Measurements from ENCODE around the gene ARHGAP10.

Gene ARHGAP10

DNA sequence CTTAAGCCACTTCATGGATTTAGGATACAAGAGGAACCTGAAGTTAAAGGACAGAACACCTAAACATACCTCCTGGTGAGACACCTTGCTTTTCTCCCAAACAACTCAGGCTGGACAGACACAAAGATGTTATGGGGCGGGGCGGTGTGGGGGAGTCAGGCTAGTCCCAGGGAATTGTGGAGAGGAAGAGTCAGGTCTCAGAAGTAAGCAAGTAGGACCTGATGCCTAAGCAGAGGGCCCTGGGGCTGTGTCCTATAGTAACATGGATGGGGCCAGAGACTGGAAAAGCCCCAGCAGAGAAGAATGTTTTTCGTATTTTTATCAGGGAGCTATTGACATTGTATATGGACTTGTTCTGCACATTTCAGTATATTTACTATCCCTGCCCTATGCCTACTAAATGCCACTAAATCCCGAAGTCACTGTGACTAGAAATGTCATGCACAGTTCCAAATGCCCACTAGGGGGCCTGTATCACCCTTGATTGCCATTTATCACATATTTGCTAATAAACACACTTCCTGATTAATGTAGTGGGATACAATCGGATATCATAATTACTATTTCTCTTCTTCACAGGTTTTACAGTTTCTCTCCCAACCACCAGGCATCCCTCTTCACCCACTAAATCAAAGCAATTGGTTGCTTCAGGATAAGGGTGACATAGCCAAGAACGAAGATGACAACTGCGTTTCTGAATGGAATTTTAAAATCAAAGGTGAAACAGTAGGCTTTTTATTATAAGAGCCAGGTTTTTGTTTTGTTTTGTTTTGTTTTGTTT, 23.8 kb upstream of the ARHGAP10 start:
- Histone ChIP-seq H3K9me3 (no peaks in the 10 kb centered on the region), H3K36me3 (no peaks in the 10 kb centered on the region), H3K4me3 (no peak overlapping the region), H3K27ac (no peak overlapping the region), H3K4me1 (peaks cover 0 to 8% (median 0%) of the 10 kb centered on the region in 4 donors), H3K27me3 (no peaks in the 10 kb centered on the region)
- TF ChIP-seq, protein P1, sequence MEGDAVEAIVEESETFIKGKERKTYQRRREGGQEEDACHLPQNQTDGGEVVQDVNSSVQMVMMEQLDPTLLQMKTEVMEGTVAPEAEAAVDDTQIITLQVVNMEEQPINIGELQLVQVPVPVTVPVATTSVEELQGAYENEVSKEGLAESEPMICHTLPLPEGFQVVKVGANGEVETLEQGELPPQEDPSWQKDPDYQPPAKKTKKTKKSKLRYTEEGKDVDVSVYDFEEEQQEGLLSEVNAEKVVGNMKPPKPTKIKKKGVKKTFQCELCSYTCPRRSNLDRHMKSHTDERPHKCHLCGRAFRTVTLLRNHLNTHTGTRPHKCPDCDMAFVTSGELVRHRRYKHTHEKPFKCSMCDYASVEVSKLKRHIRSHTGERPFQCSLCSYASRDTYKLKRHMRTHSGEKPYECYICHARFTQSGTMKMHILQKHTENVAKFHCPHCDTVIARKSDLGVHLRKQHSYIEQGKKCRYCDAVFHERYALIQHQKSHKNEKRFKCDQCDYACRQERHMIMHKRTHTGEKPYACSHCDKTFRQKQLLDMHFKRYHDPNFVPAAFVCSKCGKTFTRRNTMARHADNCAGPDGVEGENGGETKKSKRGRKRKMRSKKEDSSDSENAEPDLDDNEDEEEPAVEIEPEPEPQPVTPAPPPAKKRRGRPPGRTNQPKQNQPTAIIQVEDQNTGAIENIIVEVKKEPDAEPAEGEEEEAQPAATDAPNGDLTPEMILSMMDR (IDR thresholded peaks at IDR 0.05) = peak; percentile 84 to 91
- DNase-seq = peak in 1 of 2 donors; percentile 66
- intact Hi-C loops (cut with DNase I; ENCODE audit: low total_unique reads) = loop anchor here (2.0 kb wide), 1 partner anchor 159 kb away; no protein-coding TSS in a partner anchor

DNA sequence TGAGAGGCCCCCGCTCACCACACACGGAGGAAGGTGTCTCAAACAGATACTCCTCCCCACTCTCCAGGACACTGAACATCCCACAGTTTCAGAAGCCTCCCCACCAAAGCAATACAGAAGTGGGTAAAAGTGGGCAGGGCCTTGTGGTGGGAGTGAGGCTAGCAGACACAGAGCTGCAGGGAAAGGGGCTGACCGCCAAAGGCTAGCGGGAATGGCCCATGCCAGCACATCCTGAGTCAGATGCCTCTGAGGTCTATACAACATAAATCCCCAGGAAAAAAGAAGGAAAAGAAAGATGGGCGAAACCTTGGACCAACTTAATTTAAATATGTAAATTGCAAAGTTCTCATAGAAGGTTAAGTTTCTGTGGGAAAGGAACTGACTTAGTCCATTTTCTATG, 21.9 kb upstream of the ARHGAP10 start:
- Histone ChIP-seq H3K36me3 (no peaks in the 10 kb centered on the region), H3K27me3 (no peaks in the 10 kb centered on the region), H3K27ac (no peak overlapping the region), H3K4me3 (no peak overlapping the region), H3K9me3 (no peaks in the 10 kb centered on the region), H3K4me1 (peaks cover 0 to 22% (median 7%) of the 10 kb centered on the region in 4 donors)
- intact Hi-C loops (cut with DNase I; ENCODE audit: low total_unique reads) = loop anchor here (2.0 kb wide), 1 partner anchor 157 kb away; no protein-coding TSS in a partner anchor
- DNase-seq = no peak
- TF ChIP-seq, protein P1 (IDR thresholded peaks at IDR 0.05) = no peak

DNA sequence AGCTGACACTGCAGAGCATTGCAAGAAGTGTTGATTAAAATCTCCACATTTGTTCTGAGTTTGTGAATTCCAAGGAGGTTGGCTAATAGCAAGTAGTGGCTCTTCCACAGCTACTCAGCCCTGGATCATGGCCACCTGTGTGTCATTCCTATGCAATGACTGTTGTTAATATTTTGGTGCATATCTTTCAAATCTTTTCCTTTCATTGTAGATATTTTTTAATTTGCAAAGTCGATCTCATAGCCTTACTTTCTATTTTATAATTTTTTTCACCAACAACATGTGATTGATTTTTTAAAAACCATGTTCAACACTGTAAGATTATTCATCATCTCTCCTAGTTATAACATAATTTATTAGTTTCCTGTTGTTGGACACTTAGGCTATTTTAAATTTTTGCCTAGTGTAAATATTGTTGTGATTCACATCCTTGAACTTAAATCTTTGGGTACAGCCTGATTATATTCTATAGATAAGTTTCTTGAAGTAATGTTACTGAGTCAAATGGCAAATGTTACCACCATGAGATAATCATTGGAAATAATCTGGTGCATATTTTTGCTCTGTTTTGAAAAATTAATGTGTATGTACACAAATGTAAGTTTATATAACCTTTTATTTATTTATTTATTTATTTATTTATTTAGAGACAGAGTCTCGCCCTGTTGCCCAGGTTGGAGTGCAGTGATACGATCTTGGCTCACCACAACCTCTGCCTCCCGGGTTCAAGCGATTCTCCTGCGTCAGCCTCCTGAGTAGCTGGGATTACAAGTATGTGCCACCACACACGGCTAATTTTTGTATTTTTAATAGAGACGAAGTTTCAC, 17.1 kb upstream of the ARHGAP10 start:
- no peaks in the 10 kb centered on the region for H3K36me3 ChIP-seq
- TF ChIP-seq, protein P1 (IDR thresholded peaks at IDR 0.05) = no peak
- no peak overlapping the region for H3K4me3 ChIP-seq
- no peaks in the 10 kb centered on the region for H3K9me3 ChIP-seq
- H3K27ac ChIP-seq = no peak overlapping the region
- no peaks in the 10 kb centered on the region for H3K27me3 ChIP-seq
- intact Hi-C loops (cut with DNase I; ENCODE audit: low total_unique reads) = no loop called here
- DNase-seq = peak; percentile 70 to 76
- H3K4me1 ChIP-seq = peaks cover 0 to 17% (median 7%) of the 10 kb centered on the region in 4 donors

DNA sequence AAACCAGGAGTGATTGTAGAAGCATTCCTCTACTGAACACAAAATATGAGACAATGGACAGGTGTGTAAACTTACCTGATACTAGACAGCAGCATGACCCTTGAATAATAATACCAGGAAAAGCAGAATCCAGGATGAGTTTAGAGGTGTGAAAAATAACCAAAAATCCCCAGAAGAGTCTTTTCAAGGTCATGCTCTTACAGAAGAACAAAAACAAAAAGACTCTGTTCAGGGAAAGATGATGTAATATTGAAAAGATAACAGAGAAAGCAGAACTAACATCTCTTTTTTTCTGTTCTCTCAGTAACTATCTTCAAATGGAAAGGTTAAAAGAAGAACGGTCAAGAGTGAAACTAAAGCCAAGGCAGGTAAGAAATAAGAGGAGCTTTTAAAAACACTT, 14.0 kb upstream of the ARHGAP10 start:
- no peak for DNase-seq
- intact Hi-C loops (cut with DNase I; ENCODE audit: low total_unique reads) = no loop called here
- no peaks in the 10 kb centered on the region for H3K27me3 ChIP-seq
- H3K9me3 ChIP-seq = no peaks in the 10 kb centered on the region
- TF ChIP-seq, protein P1 (IDR thresholded peaks at IDR 0.05) = no peak
- H3K27ac ChIP-seq = no peak overlapping the region
- H3K4me3 ChIP-seq = no peak overlapping the region
- no peaks in the 10 kb centered on the region for H3K36me3 ChIP-seq
- H3K4me1 ChIP-seq = peaks cover 0 to 20% (median 7%) of the 10 kb centered on the region in 4 donors

- no peaks in the 10 kb centered on the region for H3K36me3 ChIP-seq
- intact Hi-C loops (cut with DNase I; ENCODE audit: low total_unique reads) = no loop called here
- H3K9me3 ChIP-seq = no peaks in the 10 kb centered on the region
- peaks cover 0 to 13% (median 0%) of the 10 kb centered on the region in 4 donors for H3K4me1 ChIP-seq
- TF ChIP-seq, protein P1 (IDR thresholded peaks at IDR 0.05) = no peak
- peak overlapping the region; percentile 23 to 64 for H3K27ac ChIP-seq
- H3K27me3 ChIP-seq = no peaks in the 10 kb centered on the region
- no peak overlapping the region for H3K4me3 ChIP-seq
- peak; percentile 52 to 83 for DNase-seq
Observed at GRCh38 chr4:147723326-147723725, 8.6 kb upstream of the ARHGAP10 start.

All from tibial artery (tissue), 4 donors.